BLaER1 (cell line): ENCODE measurements around the gene CTNNA2.

Experiments used
- H3K27ac ChIP-seq: shearing (Covaris generic); formaldehyde crosslinking; 2 replicates; pipeline ENCODE4 v1.8.1; 2022
- H3K27me3 ChIP-seq: shearing (Covaris generic); formaldehyde crosslinking; 2 replicates; pipeline ENCODE4 v1.8.1; 2022
- H3K36me3 ChIP-seq: shearing (Covaris generic); formaldehyde crosslinking; 2 replicates; pipeline ENCODE4 v1.8.1; 2022
- H3K4me1 ChIP-seq: shearing (Covaris generic); formaldehyde crosslinking; 2 replicates; pipeline ENCODE4 v1.8.1; 2022
- H3K4me2 ChIP-seq: shearing (Covaris generic); formaldehyde crosslinking; 2 replicates; pipeline ENCODE4 v1.8.1; 2022
- H3K4me3 ChIP-seq: shearing (Covaris generic); formaldehyde crosslinking; 2 replicates; pipeline ENCODE4 v1.8.1; 2022
- H3K9ac ChIP-seq: shearing (Covaris generic); formaldehyde crosslinking; 2 replicates; pipeline ENCODE4 v1.8.1; 2022
- H3K9me3 ChIP-seq: shearing (Covaris generic); formaldehyde crosslinking; 2 replicates; pipeline ENCODE4 v1.8.1; 2022
- H4K20me1 ChIP-seq: shearing (Covaris generic); formaldehyde crosslinking; 2 replicates; pipeline ENCODE4 v1.8.1; 2022
- Cebpa-rat ChIP-seq: shearing (Covaris generic); IDR thresholded peaks from 2 replicates; pipeline ENCODE4 v1.8.1; 2022

CTNNA2 gene

GRCh38 chr2:79569048-79569447, 56.2 kb downstream of the CTNNA2 start:
- no peak overlapping the region for H3K27ac ChIP-seq
- no peaks in the 10 kb centered on the region for H3K4me1 ChIP-seq
- TF ChIP-seq Cebpa-rat = no peak
- H3K9me3 ChIP-seq = no peaks in the 10 kb centered on the region
- H4K20me1 ChIP-seq = no peaks in the 10 kb centered on the region
- H3K9ac ChIP-seq = no peak overlapping the region
- H3K4me2 ChIP-seq = no peak overlapping the region
- H3K27me3 ChIP-seq = no peaks in the 10 kb centered on the region
- H3K4me3 ChIP-seq = no peak overlapping the region
- no peaks in the 10 kb centered on the region for H3K36me3 ChIP-seq

GRCh38 chr2:79573895-79574674, 61.2 kb downstream of the CTNNA2 start:
- Histone ChIP-seq H3K4me3 (no peak overlapping the region), H3K27me3 (no peaks in the 10 kb centered on the region), H3K9me3 (no peaks in the 10 kb centered on the region), H3K36me3 (no peaks in the 10 kb centered on the region), H3K4me2 (no peak overlapping the region), H3K9ac (no peak overlapping the region), H3K27ac (no peak overlapping the region), H3K4me1 (no peaks in the 10 kb centered on the region), H4K20me1 (no peaks in the 10 kb centered on the region)
- TF ChIP-seq Cebpa-rat = no peak

- Histone ChIP-seq H3K36me3 (no peaks in the 10 kb centered on the region), H3K9ac (no peak overlapping the region), H3K4me2 (no peak overlapping the region), H3K4me1 (no peaks in the 10 kb centered on the region), H3K27ac (no peak overlapping the region), H3K9me3 (no peaks in the 10 kb centered on the region), H3K4me3 (no peak overlapping the region), H4K20me1 (no peaks in the 10 kb centered on the region), H3K27me3 (no peaks in the 10 kb centered on the region)
- no peak for TF ChIP-seq Cebpa-rat
Measured at GRCh38 chr2:79576451-79576850, 63.6 kb downstream of the CTNNA2 start.

GRCh38 chr2:79578952-79579351, 66.1 kb downstream of the CTNNA2 start:
- Histone ChIP-seq H3K27me3 (no peaks in the 10 kb centered on the region), H3K9ac (no peak overlapping the region), H3K4me3 (no peak overlapping the region), H3K27ac (no peak overlapping the region), H4K20me1 (no peaks in the 10 kb centered on the region), H3K4me1 (no peaks in the 10 kb centered on the region), H3K9me3 (no peaks in the 10 kb centered on the region), H3K4me2 (no peak overlapping the region), H3K36me3 (no peaks in the 10 kb centered on the region)
- TF ChIP-seq Cebpa-rat = no peak

- no peak overlapping the region for H3K4me3 ChIP-seq
- H3K4me1 ChIP-seq = no peaks in the 10 kb centered on the region
- no peak for TF ChIP-seq Cebpa-rat
- no peaks in the 10 kb centered on the region for H4K20me1 ChIP-seq
- H3K4me2 ChIP-seq = no peak overlapping the region
- no peaks in the 10 kb centered on the region for H3K9me3 ChIP-seq
- no peak overlapping the region for H3K27ac ChIP-seq
- H3K27me3 ChIP-seq = no peaks in the 10 kb centered on the region
- H3K36me3 ChIP-seq = no peaks in the 10 kb centered on the region
- no peak overlapping the region for H3K9ac ChIP-seq
Measured at GRCh38 chr2:79580175-79580574, 67.3 kb downstream of the CTNNA2 start.

- no peak overlapping the region for H3K4me3 ChIP-seq
- H3K4me1 ChIP-seq = no peaks in the 10 kb centered on the region
- H3K9me3 ChIP-seq = no peaks in the 10 kb centered on the region
- no peaks in the 10 kb centered on the region for H3K27me3 ChIP-seq
- no peak overlapping the region for H3K9ac ChIP-seq
- H3K27ac ChIP-seq = no peak overlapping the region
- no peak for TF ChIP-seq Cebpa-rat
- H3K36me3 ChIP-seq = no peaks in the 10 kb centered on the region
- no peaks in the 10 kb centered on the region for H4K20me1 ChIP-seq
- H3K4me2 ChIP-seq = no peak overlapping the region
Measured at GRCh38 chr2:79585701-79586433, 73.0 kb downstream of the CTNNA2 start.

- Histone ChIP-seq H3K9me3 (no peaks in the 10 kb centered on the region), H3K4me2 (no peak overlapping the region), H3K36me3 (no peaks in the 10 kb centered on the region), H3K4me1 (no peaks in the 10 kb centered on the region), H3K9ac (no peak overlapping the region), H3K27ac (no peak overlapping the region), H4K20me1 (no peaks in the 10 kb centered on the region), H3K4me3 (no peak overlapping the region), H3K27me3 (no peaks in the 10 kb centered on the region)
- TF ChIP-seq Cebpa-rat = no peak
Measured at GRCh38 chr2:79591281-79591680, 78.4 kb downstream of the CTNNA2 start.

GRCh38 chr2:79593237-79593867, 80.5 kb downstream of the CTNNA2 start:
- Histone ChIP-seq H4K20me1 (no peaks in the 10 kb centered on the region), H3K4me1 (no peaks in the 10 kb centered on the region), H3K27ac (no peak overlapping the region), H3K27me3 (no peaks in the 10 kb centered on the region), H3K9me3 (no peaks in the 10 kb centered on the region), H3K9ac (no peak overlapping the region), H3K4me3 (no peak overlapping the region), H3K4me2 (no peak overlapping the region), H3K36me3 (no peaks in the 10 kb centered on the region)
- no peak for TF ChIP-seq Cebpa-rat

- H3K9me3 ChIP-seq = no peaks in the 10 kb centered on the region
- H3K4me3 ChIP-seq = no peak overlapping the region
- H3K27me3 ChIP-seq = no peaks in the 10 kb centered on the region
- TF ChIP-seq Cebpa-rat = no peak
- H3K9ac ChIP-seq = no peak overlapping the region
- H3K4me1 ChIP-seq = no peaks in the 10 kb centered on the region
- H4K20me1 ChIP-seq = no peaks in the 10 kb centered on the region
- no peaks in the 10 kb centered on the region for H3K36me3 ChIP-seq
- H3K4me2 ChIP-seq = no peak overlapping the region
- no peak overlapping the region for H3K27ac ChIP-seq
Measured at GRCh38 chr2:79596403-79596802, 83.6 kb downstream of the CTNNA2 start.

- TF ChIP-seq Cebpa-rat = no peak
- Histone ChIP-seq H3K27ac (no peak overlapping the region), H3K4me3 (no peak overlapping the region), H3K9me3 (no peaks in the 10 kb centered on the region), H4K20me1 (no peaks in the 10 kb centered on the region), H3K9ac (no peak overlapping the region), H3K4me2 (no peak overlapping the region), H3K36me3 (no peaks in the 10 kb centered on the region), H3K27me3 (no peaks in the 10 kb centered on the region), H3K4me1 (no peaks in the 10 kb centered on the region)
Measured at GRCh38 chr2:79604748-79605147, 91.9 kb downstream of the CTNNA2 start.
